Measurements from ENCODE around the gene MACROD2.

MACROD2 gene

GRCh38 chr20:16069389-16070010 is 2074.2 kb downstream of the MACROD2 start:
- DNase-seq: no peak

DNA sequence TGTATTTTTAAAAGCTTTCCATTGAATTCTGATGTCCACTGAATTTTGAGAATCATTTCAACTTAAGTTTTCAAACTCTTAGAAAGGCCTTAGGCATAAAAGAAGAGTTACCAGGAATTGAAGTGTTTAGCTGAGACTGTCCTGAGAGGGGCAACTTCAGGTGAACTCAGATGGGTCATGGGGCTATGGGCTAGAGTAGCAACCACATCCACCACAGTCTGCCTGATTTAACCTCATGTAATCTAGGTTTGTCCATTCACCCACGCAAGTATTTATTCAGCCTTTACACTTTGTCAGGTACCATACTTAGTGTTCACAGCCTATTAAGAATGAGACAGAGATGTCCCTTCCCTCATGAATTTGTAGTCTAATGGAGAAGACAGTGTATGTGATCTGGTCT is 2076.9 kb downstream of the MACROD2 start:
- DNase-seq: no peak

DNA sequence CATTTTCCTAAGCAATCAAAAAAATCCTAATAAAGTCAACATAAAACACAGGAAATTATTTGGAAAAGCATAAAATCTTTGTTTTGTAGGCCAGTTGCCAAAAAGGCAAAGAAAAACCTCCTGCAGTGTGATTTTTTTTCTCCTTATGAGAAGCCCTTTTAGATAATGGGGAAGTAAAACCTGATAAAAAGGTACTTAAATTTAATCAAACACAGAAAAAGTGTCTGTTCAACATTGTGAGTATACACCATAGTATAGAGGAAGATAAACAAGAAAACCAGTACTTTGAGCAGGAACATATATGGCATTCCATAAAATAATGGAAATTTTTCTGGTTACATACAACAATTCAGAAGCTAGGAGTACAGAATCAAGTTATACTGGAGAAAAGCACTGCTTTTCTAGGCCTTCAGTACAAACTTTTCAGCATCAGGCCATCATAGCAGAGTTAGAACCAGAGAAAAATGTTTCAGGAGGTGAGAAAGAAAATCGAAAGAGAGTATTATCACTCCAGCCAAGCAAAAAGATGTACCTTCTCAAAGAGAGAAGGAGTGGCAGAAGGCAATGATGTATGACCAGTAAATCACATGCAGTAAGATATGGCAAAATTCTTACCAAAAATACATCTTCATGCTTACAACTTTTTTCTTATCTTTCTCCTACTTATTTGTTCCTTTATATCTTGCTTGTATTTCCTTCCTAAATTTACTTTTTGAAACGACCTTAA is 2083.0 kb downstream of the MACROD2 start:
- DNase-seq: no peak

DNA sequence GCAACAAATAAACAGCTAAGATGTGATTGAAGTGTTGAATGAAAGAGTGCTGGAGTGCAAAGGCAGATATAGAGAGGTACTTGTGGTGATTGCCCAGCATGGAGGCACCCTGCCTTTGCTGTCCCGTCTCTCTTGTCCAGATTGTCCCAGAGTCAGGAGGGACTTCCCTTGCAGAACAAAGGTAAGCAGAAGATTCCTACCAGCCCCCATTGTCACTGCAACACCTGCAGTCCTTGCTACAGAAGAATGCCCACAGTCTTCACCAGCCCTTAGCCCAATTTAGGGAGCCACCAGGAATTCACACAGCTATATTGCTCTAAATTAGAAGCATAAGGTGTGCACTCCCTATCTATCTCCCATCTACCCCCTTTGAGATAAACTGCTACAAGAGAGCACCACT is 2086.1 kb downstream of the MACROD2 start:
- no peak for DNase-seq

GRCh38 chr20:16082051-16082550 is 2086.8 kb downstream of the MACROD2 start:
- DNase-seq: no peak

DNA sequence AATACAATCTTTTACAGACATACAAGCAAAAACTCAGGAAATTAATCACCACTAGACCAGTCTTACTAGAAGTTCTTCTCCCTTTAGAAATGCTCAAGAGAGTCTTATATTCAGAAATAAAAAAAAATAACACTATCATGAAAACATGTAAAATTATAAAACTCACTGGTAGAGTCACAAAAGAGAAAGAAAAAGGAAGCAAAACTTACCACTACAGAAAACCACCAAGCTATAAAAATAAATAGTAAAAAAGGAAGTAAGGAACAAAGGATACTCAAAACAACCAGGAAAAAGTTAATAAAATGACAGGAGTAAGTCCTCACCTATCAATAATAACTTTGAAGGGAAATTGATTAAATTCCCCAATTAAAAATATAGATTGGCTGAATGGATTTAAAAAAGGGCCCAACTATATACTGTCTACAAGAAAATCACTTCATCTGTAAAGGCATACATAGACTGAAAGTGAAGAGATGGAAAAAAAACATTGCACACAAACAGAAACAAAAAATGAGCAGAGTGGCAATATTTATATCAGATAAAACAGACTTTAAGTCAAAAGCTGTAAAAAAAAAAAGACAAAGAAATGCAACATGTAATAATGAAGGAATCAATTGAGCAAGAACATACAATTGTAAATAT is 2088.4 kb downstream of the MACROD2 start:
- DNase-seq: no peak

DNA sequence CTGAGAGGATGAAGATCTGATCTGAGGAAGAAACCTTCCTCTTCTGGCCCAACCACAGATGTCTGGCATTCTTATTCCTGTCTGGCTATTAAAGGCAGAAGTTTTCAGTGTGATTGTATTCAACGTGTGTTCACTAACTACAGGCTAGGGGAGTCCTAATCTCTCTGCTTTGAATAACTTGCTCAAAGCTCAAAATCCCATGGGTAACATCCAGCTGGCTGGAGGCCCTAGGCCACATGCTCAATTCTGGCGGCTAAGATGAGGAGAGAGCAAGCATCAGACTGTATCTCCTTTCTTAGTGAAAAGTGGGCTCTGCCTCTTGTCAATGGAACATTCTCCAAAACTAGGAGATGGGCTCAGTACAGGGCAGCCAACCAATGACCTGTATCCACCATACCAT is 2099.9 kb downstream of the MACROD2 start:
- no peak for DNase-seq

GRCh38 chr20:16096756-16097326 is 2101.5 kb downstream of the MACROD2 start:
- no peak for DNase-seq

GRCh38 chr20:16097788-16098187 is 2102.5 kb downstream of the MACROD2 start:
- no peak for DNase-seq

- no peak for DNase-seq
Measured at GRCh38 chr20:16098890-16099639, 2103.7 kb downstream of the MACROD2 start.

GRCh38 chr20:16100111-16100510 is 2104.8 kb downstream of the MACROD2 start:
- no peak for DNase-seq

- DNase-seq: no peak
Measured at GRCh38 chr20:16100767-16101166, 2105.5 kb downstream of the MACROD2 start.

Data from anterior cingulate cortex (tissue), 58 donors.